ENCODE results near the gene PIK3CD.

DNA sequence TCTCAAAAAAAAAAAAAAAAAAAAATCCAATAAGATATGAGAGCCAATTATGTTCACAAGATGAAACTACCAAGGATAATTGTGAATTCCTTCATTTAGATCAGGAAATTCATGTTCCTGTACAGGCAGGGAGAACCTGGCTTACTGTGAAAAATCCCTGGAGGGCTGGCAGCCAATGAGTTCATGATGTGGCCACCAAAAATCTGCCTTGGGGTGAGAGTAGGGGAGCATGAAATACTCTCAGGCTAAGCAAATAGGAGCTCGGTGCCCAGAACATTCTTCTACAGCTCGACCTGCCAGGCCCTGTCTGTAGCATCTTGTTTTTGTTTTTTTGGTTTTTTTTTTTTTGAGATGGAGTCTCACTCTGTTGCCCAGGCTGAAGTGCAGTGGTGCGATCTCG is 50.1 kb downstream of the PIK3CD start:
- TF ChIP-seq CTCF (IDR thresholded peaks at IDR 0.05; ENCODE audit: poor library complexity): no peak
- no peak for TF ChIP-seq EZH2phosphoT487 (IDR thresholded peaks at IDR 0.05; ENCODE audit: low read depth, severe bottlenecking, unreplicated experiment)
- TF ChIP-seq EZH2 (IDR thresholded peaks at IDR 0.05; ENCODE audit: borderline replicate concordance): no peak
